Right lobe of liver (tissue), 4 donors: ENCODE data around the gene KIFC3.
"Not testable (repeated sequence)": the region's sequence is repeated elsewhere in the genome, so short reads cannot be mapped to it uniquely, and the experiment has no call there.

Experiments
- CTCF ChIP-seq, 4 donors: fragments of 200-600 bp in 3 of 4; fragments of 450-650 bp in 1 of 4; IDR thresholded peaks; one replicate each; pipeline versions ENCODE4 v1.5.1 to v1.8.0; 2016 to 2022; ENCODE audit warnings: antibody characterized with exemption in 4 of 4, mild to moderate bottlenecking in 2 of 4
- POLR2A ChIP-seq: fragments of 450-650 bp; IDR thresholded peaks from one replicate; pipeline ENCODE4 v1.6.1; 2017; ENCODE audit warnings: antibody characterized with exemption, mild to moderate bottlenecking
- donor health status: DM: no; HTN: no; CAD: no.
- donor health status: DM: no; HTN: no; CAD: no.
- donor health status: DM: no; HTN: yes; CAD: no.

GRCh38 chr16:57712569-57712968 lies 89.7 kb downstream of the KIFC3 start:
- TF ChIP-seq CTCF (IDR thresholded peaks at IDR 0.05); POLR2A: not testable (repeated sequence)
